ENCODE data around the gene SHROOM4. TPM values are rescaled to one million over a fixed set of nuclear protein-coding genes. Genes with fewer than 3 reads are reported as not detected.

The SHROOM4 gene
- total RNA-seq, 3 donors from 2014 or later = 6.9 to 13.8 (median 12.5) TPM

- TF ChIP-seq CTCF (IDR thresholded peaks at IDR 0.05) = no peak
- TF ChIP-seq POLR2AphosphoS5 (IDR thresholded peaks at IDR 0.05) = no peak
- TF ChIP-seq POLR2A (IDR thresholded peaks at IDR 0.05) = no peak
- H3K4me1 ChIP-seq = no peaks in the 10 kb centered on the region
- intact Hi-C loops (cut with DNase I; ENCODE audit: low total_unique reads) = no loop called here
- no peak overlapping the region for H3K27ac ChIP-seq
- peaks cover 0 to 50% of the 10 kb centered on the region in 2 donors for H3K27me3 ChIP-seq
- H3K4me3 ChIP-seq = peak overlapping the region; percentile 14 to 26 (median 25)
- no peaks in the 10 kb centered on the region for H3K36me3 ChIP-seq
- no peak for DNase-seq (ENCODE audit: low spot score in 2 of 2)
- H3K9me3 ChIP-seq = no peaks in the 10 kb centered on the region
Observed at GRCh38 chrX:50643525-50644137, 170.4 kb downstream of the SHROOM4 start.

- intact Hi-C loops (cut with DNase I; ENCODE audit: low total_unique reads) = no loop called here
- Histone ChIP-seq H3K9me3 (no peaks in the 10 kb centered on the region), H3K4me1 (no peaks in the 10 kb centered on the region), H3K27me3 (peaks cover 0 to 57% of the 10 kb centered on the region in 2 donors), H3K36me3 (no peaks in the 10 kb centered on the region), H3K27ac (no peak overlapping the region), H3K4me3 (no peak overlapping the region)
- DNase-seq (ENCODE audit: low spot score in 2 of 2) = no peak
- TF ChIP-seq POLR2A (IDR thresholded peaks at IDR 0.05) = no peak
- TF ChIP-seq CTCF (IDR thresholded peaks at IDR 0.05) = no peak
- no peak for TF ChIP-seq POLR2AphosphoS5 (IDR thresholded peaks at IDR 0.05)
Observed at GRCh38 chrX:50638123-50638522, 175.9 kb downstream of the SHROOM4 start.

GRCh38 chrX:50635817-50636365 lies 178.1 kb downstream of the SHROOM4 start:
- DNase-seq (ENCODE audit: low spot score in 2 of 2) = no peak
- H3K27ac ChIP-seq = no peak overlapping the region

GRCh38 chrX:50635162-50635561 lies 178.8 kb downstream of the SHROOM4 start:
- TF ChIP-seq POLR2AphosphoS5 (IDR thresholded peaks at IDR 0.05) (no peak), CTCF (IDR thresholded peaks at IDR 0.05) (no peak), POLR2A (IDR thresholded peaks at IDR 0.05) (no peak)
- peaks cover 0 to 40% of the 10 kb centered on the region in 2 donors for H3K27me3 ChIP-seq
- intact Hi-C loops (cut with DNase I; ENCODE audit: low total_unique reads) = no loop called here
- H3K4me3 ChIP-seq = no peak overlapping the region
- no peak for DNase-seq (ENCODE audit: low spot score in 2 of 2)
- H3K36me3 ChIP-seq = no peaks in the 10 kb centered on the region
- no peaks in the 10 kb centered on the region for H3K4me1 ChIP-seq
- H3K9me3 ChIP-seq = no peaks in the 10 kb centered on the region
- no peak overlapping the region for H3K27ac ChIP-seq

More at GRCh38 chrX:50635817-50636365, 178.1 kb downstream of the SHROOM4 start:
- H3K36me3 ChIP-seq = no peaks in the 10 kb centered on the region
- no peak overlapping the region for H3K4me3 ChIP-seq
- TF ChIP-seq POLR2AphosphoS5 (IDR thresholded peaks at IDR 0.05) (no peak), CTCF (IDR thresholded peaks at IDR 0.05) (no peak), POLR2A (IDR thresholded peaks at IDR 0.05) (no peak)
- no peaks in the 10 kb centered on the region for H3K9me3 ChIP-seq
- intact Hi-C loops (cut with DNase I; ENCODE audit: low total_unique reads) = no loop called here
- H3K4me1 ChIP-seq = no peaks in the 10 kb centered on the region
- H3K27me3 ChIP-seq = peaks cover 0 to 43% of the 10 kb centered on the region in 2 donors

- no peak overlapping the region for H3K27ac ChIP-seq
- DNase-seq (ENCODE audit: low spot score in 2 of 2) = no peak
- H3K4me3 ChIP-seq = no peak overlapping the region
- intact Hi-C loops (cut with DNase I; ENCODE audit: low total_unique reads) = no loop called here
- no peaks in the 10 kb centered on the region for H3K9me3 ChIP-seq
- TF ChIP-seq POLR2AphosphoS5 (IDR thresholded peaks at IDR 0.05) = no peak
- TF ChIP-seq CTCF (IDR thresholded peaks at IDR 0.05) = no peak
- TF ChIP-seq POLR2A (IDR thresholded peaks at IDR 0.05) = no peak
- H3K4me1 ChIP-seq = peaks cover 0 to 4% of the 10 kb centered on the region in 2 donors
- H3K27me3 ChIP-seq = peaks cover 0 to 49% of the 10 kb centered on the region in 2 donors
- no peaks in the 10 kb centered on the region for H3K36me3 ChIP-seq
Observed at GRCh38 chrX:50629774-50630173, 184.2 kb downstream of the SHROOM4 start.

All from breast epithelium (tissue), 4 donors.